Activated CD8-positive, alpha-beta T cell treated with anti-CD3 and anti-CD28 coated beads for 36 hours (primary cell): ENCODE data around the gene ARHGAP10. TPM values are rescaled to one million over a fixed set of nuclear protein-coding genes. Genes with fewer than 3 reads are reported as not detected.

Experiments
- ATAC-seq: fragments of 200-7000 bp; cut with Tn5 transposase; one replicate; pipeline ENCODE4 v1.10.0; 2021; ENCODE audit warnings: mild to moderate bottlenecking, moderate library complexity
- CTCF ChIA-PET: fragments of 350-600 bp; sonication (Branson Sonifier 250); formaldehyde crosslinking; loops from one replicate; lab custom pipeline; 2021; ENCODE audit warnings: antibody characterized with exemption; lab: Charles Lee
- POLR2A ChIA-PET: fragments of 350-600 bp; sonication (Branson Sonifier 250); formaldehyde crosslinking; loops from one replicate; lab custom pipeline; 2021; ENCODE audit warnings: antibody characterized with exemption; lab: Charles Lee
- DNase-seq: peaks from one replicate; pipeline ENCODE4 v3.0.0-alpha.2; 2020
- H3K27ac Mint-ChIP-seq: one replicate; pipeline ENCODE4 v1.8.0; 2021; ENCODE audit warnings: mild to moderate bottlenecking, mixed read lengths
- H3K27me3 Mint-ChIP-seq: one replicate; pipeline ENCODE4 v1.8.0; 2021; ENCODE audit warnings: mixed read lengths
- H3K36me3 Mint-ChIP-seq: one replicate; pipeline ENCODE4 v1.8.0; 2021; ENCODE audit warnings: low read depth, mixed read lengths
- H3K4me1 Mint-ChIP-seq: one replicate; pipeline ENCODE4 v1.8.0; 2021; ENCODE audit warnings: low read depth, mixed read lengths
- H3K4me3 Mint-ChIP-seq: one replicate; pipeline ENCODE4 v1.8.0; 2021; ENCODE audit warnings: mild to moderate bottlenecking, moderate library complexity, mixed read lengths
- H3K9me3 Mint-ChIP-seq: one replicate; pipeline ENCODE4 v1.8.0; 2021; ENCODE audit warnings: mixed read lengths
- CTCF ChIP-seq: fragments of 200-600 bp; IDR thresholded peaks from one replicate; pipeline ENCODE4 v1.8.0; 2022; ENCODE audit warnings: antibody characterized with exemption, mild to moderate bottlenecking
- intact Hi-C: fragments of 100-400 bp; cut with micrococcal nuclease; formaldehyde crosslinking; loops from one replicate; pipeline ENCODE4 v1.10.0; 2022
- total RNA-seq, 2 experiments: library from RNA; stranded (reverse); gene quantifications; one replicate each; pipeline ENCODE4 v1.2.3, GENCODE V29; 2021

ARHGAP10 gene
- total RNA-seq, 2 experiments from 2014 or later: 4.0 to 5.1 TPM

GRCh38 chr4:147770831-147771230 is 38.9 kb downstream of the ARHGAP10 start:
- TF ChIP-seq CTCF: no peak
- DNase-seq (no peak), ATAC-seq (no peak)
- no peak overlapping the region for H3K27ac Mint-ChIP-seq
- H3K4me1 Mint-ChIP-seq: peaks cover 21% of the 10 kb centered on the region
- ChIA-PET POLR2A (no interaction called here), CTCF (interaction anchor here (1.2 to 1.4 kb wide), 3 partner anchors 22 to 96 kb away, joined by 4 to 6 read pairs (median 5); no protein-coding TSS in a partner anchor)
- H3K27me3 Mint-ChIP-seq: no peaks in the 10 kb centered on the region
- no peaks in the 10 kb centered on the region for H3K9me3 Mint-ChIP-seq
- H3K36me3 Mint-ChIP-seq: no peaks in the 10 kb centered on the region
- intact Hi-C loops: no loop called here
- no peak overlapping the region for H3K4me3 Mint-ChIP-seq

- TF ChIP-seq CTCF: no peak
- POLR2A ChIA-PET: no interaction called here
- intact Hi-C loops: no loop called here
- Mint-ChIP-seq H3K27ac (no peak overlapping the region), H3K36me3 (no peaks in the 10 kb centered on the region), H3K4me1 (peaks cover 21% of the 10 kb centered on the region), H3K9me3 (no peaks in the 10 kb centered on the region), H3K27me3 (no peaks in the 10 kb centered on the region), H3K4me3 (no peak overlapping the region)
- CTCF ChIA-PET: interaction anchor here (1.2 kb wide), 3 partner anchors 12 to 95 kb away, joined by 3 to 6 read pairs (median 3); no protein-coding TSS in a partner anchor
- no peak for ATAC-seq
- no peak for DNase-seq
Observed at GRCh38 chr4:147772056-147772455, 40.2 kb downstream of the ARHGAP10 start.

- intact Hi-C loops: no loop called here
- ATAC-seq (no peak), DNase-seq (no peak)
- H3K27me3 Mint-ChIP-seq: no peaks in the 10 kb centered on the region
- POLR2A ChIA-PET: no interaction called here
- H3K4me3 Mint-ChIP-seq: no peak overlapping the region
- no peaks in the 10 kb centered on the region for H3K9me3 Mint-ChIP-seq
- H3K27ac Mint-ChIP-seq: no peak overlapping the region
- TF ChIP-seq CTCF: no peak
- H3K4me1 Mint-ChIP-seq: peaks cover 24% of the 10 kb centered on the region
- no peaks in the 10 kb centered on the region for H3K36me3 Mint-ChIP-seq
- CTCF ChIA-PET: interaction anchor here (1.2 to 1.9 kb wide), 3 partner anchors 12 to 94 kb away, joined by 3 to 7 read pairs (median 3); no protein-coding TSS in a partner anchor
Observed at GRCh38 chr4:147772459-147772969, 40.6 kb downstream of the ARHGAP10 start.

- no peaks in the 10 kb centered on the region for H3K9me3 Mint-ChIP-seq
- intact Hi-C loops: no loop called here
- TF ChIP-seq CTCF: no peak
- no peaks in the 10 kb centered on the region for H3K36me3 Mint-ChIP-seq
- H3K4me1 Mint-ChIP-seq: peaks cover 25% of the 10 kb centered on the region
- H3K4me3 Mint-ChIP-seq: no peak overlapping the region
- H3K27me3 Mint-ChIP-seq: no peaks in the 10 kb centered on the region
- POLR2A ChIA-PET: no interaction called here
- ATAC-seq: no peak
- DNase-seq: no peak
- no peak overlapping the region for H3K27ac Mint-ChIP-seq
- CTCF ChIA-PET: interaction anchor here (1.9 kb wide), 1 partner anchor 93 kb away, joined by 7 read pairs; no protein-coding TSS in a partner anchor
Observed at GRCh38 chr4:147773261-147774184, 41.6 kb downstream of the ARHGAP10 start.

GRCh38 chr4:147776716-147777115 is 44.8 kb downstream of the ARHGAP10 start:
- TF ChIP-seq CTCF: no peak
- intact Hi-C loops: no loop called here
- DNase-seq (no peak), ATAC-seq (no peak)
- Mint-ChIP-seq H3K9me3 (no peaks in the 10 kb centered on the region), H3K4me3 (no peak overlapping the region), H3K4me1 (peaks cover 22% of the 10 kb centered on the region), H3K27me3 (no peaks in the 10 kb centered on the region), H3K27ac (no peak overlapping the region), H3K36me3 (no peaks in the 10 kb centered on the region)
- ChIA-PET CTCF (interaction anchor here (2.0 kb wide), 1 partner anchor 10 kb away, joined by 6 read pairs; no protein-coding TSS in a partner anchor), POLR2A (no interaction called here)
